ENCODE data around the gene CNOT8. TPM values are rescaled to one million over a fixed set of nuclear protein-coding genes. Genes with fewer than 3 reads are reported as not detected.

Gene CNOT8
- polyA plus RNA-seq, 1 of the 3 experiments (the other 2 are of a cell fraction): 45.3 TPM

DNA sequence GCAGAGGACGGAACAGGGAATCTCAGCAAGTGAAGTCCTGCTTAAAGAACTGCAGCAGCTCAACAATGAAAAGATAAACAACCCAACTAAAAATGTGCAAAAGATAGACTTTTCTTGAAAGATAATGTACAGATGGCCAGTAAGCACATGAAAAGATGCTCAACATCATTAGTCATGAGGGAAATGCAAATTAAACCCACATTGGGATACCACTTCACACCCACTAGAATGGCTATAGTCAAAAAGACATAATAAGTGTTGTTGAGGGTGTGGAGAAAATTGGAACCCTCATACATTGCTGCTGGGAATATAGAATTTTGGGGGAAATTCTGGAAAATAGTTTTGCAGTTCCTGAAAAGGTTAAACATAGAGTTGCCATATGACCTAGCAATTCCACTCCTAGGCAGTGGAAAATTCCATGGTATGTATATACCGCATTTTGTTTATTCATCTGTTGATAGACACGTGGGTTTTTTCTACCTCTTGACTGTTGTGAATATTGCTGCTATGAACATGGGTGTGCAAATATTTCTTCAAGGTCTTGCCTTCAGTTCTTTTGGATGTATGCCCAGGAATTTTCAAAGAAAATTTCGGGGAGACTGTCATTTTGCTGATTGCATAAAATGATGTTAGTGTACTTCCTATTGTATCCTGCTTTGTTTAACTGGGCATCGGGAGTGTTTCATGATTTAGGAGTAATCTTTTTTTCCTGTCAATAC lies 7.2 kb downstream of the CNOT8 start:
- H3K4me2 ChIP-seq: no peak overlapping the region
- ChIA-PET POLR2A (no interaction called here), CTCF (interaction anchor here (0.7 kb wide), 1 partner anchor 215 kb away, joined by 3 read pairs; no protein-coding TSS in a partner anchor)

DNA sequence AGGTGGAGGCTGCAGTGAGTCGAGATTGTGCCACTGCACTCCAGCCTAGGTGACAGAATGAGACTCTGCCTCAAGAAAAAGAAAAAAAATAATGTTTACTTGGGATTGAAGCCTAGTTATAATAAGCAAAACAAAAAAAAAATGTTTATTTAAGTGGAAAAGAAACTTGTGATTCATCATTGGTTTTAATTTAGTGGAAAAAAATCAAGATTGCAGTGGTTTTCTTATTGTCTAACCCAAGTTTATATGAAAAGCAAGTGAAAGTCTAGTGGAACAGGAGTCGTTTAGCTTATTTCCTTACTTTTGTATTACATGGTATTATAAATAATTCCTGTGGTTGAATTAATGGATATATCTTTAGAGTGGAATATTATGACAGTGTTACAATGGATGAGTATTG lies 8.4 kb downstream of the CNOT8 start:
- no peak for DNase-seq
- H3K36me3 ChIP-seq (replicated peaks in 1 of 2; ENCODE audit: control insufficient read depth in 1 of 2, insufficient read depth in 2 of 2, low read length in 1 of 2): peaks cover 35 to 59% of the 10 kb centered on the region in 2 experiments
- peaks cover 16% of the 10 kb centered on the region for H4K20me1 ChIP-seq (ENCODE audit: insufficient read depth)
- H3F3A ChIP-seq (replicated peaks; ENCODE audit: insufficient read depth): peaks cover 14% of the 10 kb centered on the region
- H3K9me2 ChIP-seq: no peaks in the 10 kb centered on the region
- ChIA-PET POLR2A (no interaction called here), CTCF (interaction anchor here (1.0 kb wide), 1 partner anchor 216 kb away, joined by 3 read pairs; no protein-coding TSS in a partner anchor)
- H3K27me3 ChIP-seq (ENCODE audit: insufficient read depth): no peaks in the 10 kb centered on the region
- H3K4me3 ChIP-seq (ENCODE audit: low read depth in 2 of 2, low read length in 1 of 2): no peak overlapping the region
- peaks cover 0 to 3% of the 10 kb centered on the region in 2 experiments; a peak in 1 of 4 replicates for H3K4me1 ChIP-seq (ENCODE audit: control insufficient read depth in 1 of 2, insufficient read depth in 2 of 2, low read depth in 1 of 2, low read length in 1 of 2)
- no peak overlapping the region for H3K4me2 ChIP-seq
- peaks cover 80% of the 10 kb centered on the region for H3K79me2 ChIP-seq (ENCODE audit: insufficient read depth)
- no peak overlapping the region for H3K9ac ChIP-seq
- WGBS (ENCODE audit: low lambda C conversion rate): 95% methylated on average over 2 of the region's 2 CpGs
- H3K27ac ChIP-seq (ENCODE audit: low read depth in 2 of 2, low read length in 1 of 2): no peak overlapping the region
- H2AFZ ChIP-seq (ENCODE audit: low read depth): no peak overlapping the region
- no peak for TF ChIP-seq TEAD4 (IDR thresholded peaks at IDR 0.05; ENCODE audit: borderline replicate concordance, insufficient read depth)
- no peaks in the 10 kb centered on the region for H3K9me3 ChIP-seq

More for the DNA sequence above, 7.2 kb downstream of the CNOT8 start:
- Histone ChIP-seq H3K27me3 (ENCODE audit: insufficient read depth) (no peaks in the 10 kb centered on the region), H4K20me1 (ENCODE audit: insufficient read depth) (peaks cover 25% of the 10 kb centered on the region), H3K9ac (no peak overlapping the region), H3K36me3 (replicated peaks in 1 of 2; ENCODE audit: control insufficient read depth in 1 of 2, insufficient read depth in 2 of 2, low read length in 1 of 2) (peaks cover 28 to 47% of the 10 kb centered on the region in 2 experiments), H3K4me1 (ENCODE audit: control insufficient read depth in 1 of 2, insufficient read depth in 2 of 2, low read depth in 1 of 2, low read length in 1 of 2) (peaks cover 3% of the 10 kb centered on the region in 2 experiments; a peak in 3 of 4 replicates), H2AFZ (ENCODE audit: low read depth) (no peak overlapping the region), H3K27ac (ENCODE audit: low read depth in 2 of 2, low read length in 1 of 2) (no peak overlapping the region), H3F3A (replicated peaks; ENCODE audit: insufficient read depth) (peaks cover 8% of the 10 kb centered on the region), H3K79me2 (ENCODE audit: insufficient read depth) (peaks cover 85% of the 10 kb centered on the region), H3K9me2 (no peaks in the 10 kb centered on the region), H3K9me3 (no peaks in the 10 kb centered on the region), H3K4me3 (ENCODE audit: low read depth in 2 of 2, low read length in 1 of 2) (no peak overlapping the region)
- TF ChIP-seq RAD21 (IDR thresholded peaks at IDR 0.05; ENCODE audit: low read length) (no peak), SIN3A (IDR thresholded peaks at IDR 0.05; ENCODE audit: borderline replicate concordance, low read depth, low read length) (no peak)
- 70% methylated on average over 5 of the region's 5 CpGs for WGBS (ENCODE audit: low lambda C conversion rate)
- DNase-seq: no peak

DNA sequence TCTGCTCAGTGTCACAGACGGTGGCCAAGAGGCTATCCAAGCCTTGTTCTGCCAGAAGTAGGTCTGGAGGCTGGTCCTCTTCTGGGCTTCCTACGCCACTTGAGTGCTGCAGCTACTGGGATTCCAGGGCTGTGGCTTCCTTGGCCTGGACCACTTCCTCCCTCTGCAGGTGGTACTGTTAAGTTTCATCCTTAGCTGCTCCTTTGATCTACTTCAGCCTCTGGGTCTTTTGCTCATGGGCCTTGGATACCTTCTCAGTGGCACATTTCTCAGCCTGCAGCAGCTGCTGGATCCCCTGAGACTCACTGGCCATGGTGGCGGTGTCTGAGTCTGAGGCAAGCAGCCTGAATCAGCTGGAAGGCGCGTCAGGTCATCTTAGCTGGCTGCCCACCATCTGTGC lies 10.3 kb downstream of the CNOT8 start:
- 92% methylated on average over 5 of the region's 5 CpGs for WGBS (ENCODE audit: low lambda C conversion rate)
- peak; percentile 24 for DNase-seq
- ChIA-PET CTCF (interaction anchor here (0.7 to 1.8 kb wide), 5 partner anchors 12 to 219 kb away, joined by 3 to 8 read pairs (median 3); no protein-coding TSS in a partner anchor), POLR2A (interaction anchor here (0.6 to 1.3 kb wide), 2 partner anchors 11 to 344 kb away, joined by 3 to 4 read pairs; no protein-coding TSS in a partner anchor)
- H3K4me2 ChIP-seq: no peak overlapping the region
- H3K9ac ChIP-seq: no peak overlapping the region
- peaks cover 14% of the 10 kb centered on the region for H3F3A ChIP-seq (replicated peaks; ENCODE audit: insufficient read depth)
- H3K4me3 ChIP-seq (ENCODE audit: low read depth in 2 of 2, low read length in 1 of 2): no peak overlapping the region
- no peak overlapping the region for H2AFZ ChIP-seq (ENCODE audit: low read depth)
- peak; percentile 14; the same call in 1 of the 2 replicates for TF ChIP-seq SMC3 (IDR thresholded peaks at IDR 0.05; ENCODE audit: low read depth, low read length)
- TF ChIP-seq RAD21 (IDR thresholded peaks at IDR 0.05; ENCODE audit: low read length): peak; percentile 50
- no peak for TF ChIP-seq NRF1 (IDR thresholded peaks at IDR 0.05; ENCODE audit: low read depth, low read length)
- no peaks in the 10 kb centered on the region for H3K9me3 ChIP-seq
- H3K9me2 ChIP-seq: no peaks in the 10 kb centered on the region
- no peak overlapping the region; a peak in 1 of 4 replicates for H3K27ac ChIP-seq (ENCODE audit: low read depth in 2 of 2, low read length in 1 of 2)
- peaks cover 0 to 5% of the 10 kb centered on the region in 2 experiments; a peak in 2 of 4 replicates for H3K4me1 ChIP-seq (ENCODE audit: control insufficient read depth in 1 of 2, insufficient read depth in 2 of 2, low read depth in 1 of 2, low read length in 1 of 2)
- H4K20me1 ChIP-seq (ENCODE audit: insufficient read depth): no peaks in the 10 kb centered on the region
- H3K79me2 ChIP-seq (ENCODE audit: insufficient read depth): peaks cover 62% of the 10 kb centered on the region
- no peaks in the 10 kb centered on the region for H3K27me3 ChIP-seq (ENCODE audit: insufficient read depth)
- peaks cover 42 to 66% of the 10 kb centered on the region in 2 experiments for H3K36me3 ChIP-seq (replicated peaks in 1 of 2; ENCODE audit: control insufficient read depth in 1 of 2, insufficient read depth in 2 of 2, low read length in 1 of 2)
